Renal pelvis (tissue), 4 donors: ENCODE results near the gene GOSR2. TPM values are rescaled to one million over a fixed set of nuclear protein-coding genes. Genes with fewer than 3 reads are reported as not detected.
A peak's percentile ranks its signal among the peaks of the same experiment; 100 is the strongest.

Source experiments
- DNase-seq: peaks from one replicate; pipeline ENCODE4 v3.0.0-alpha.2; 2013
- polyA plus RNA-seq, 3 donors: library from polyadenylated mRNA; unstranded; fragments of 120-200 nt; gene quantifications; one replicate each; pipeline ENCODE4 v1.2.1, GENCODE V29; 2013; ENCODE audit not compliant: insufficient read length in 3 of 3

Gene GOSR2
- polyA plus RNA-seq, 3 donors, result 56.4 to 66.3 (median 56.6) TPM

GRCh38 chr17:46958041-46958591, 35.2 kb downstream of the GOSR2 start:
- no peak for DNase-seq

- no peak for DNase-seq
Measured at GRCh38 chr17:46960152-46960551, 37.2 kb downstream of the GOSR2 start.

GRCh38 chr17:46962374-46962790, 39.4 kb downstream of the GOSR2 start:
- no peak for DNase-seq

- DNase-seq, result no peak
Measured at GRCh38 chr17:46963571-46963970, 40.6 kb downstream of the GOSR2 start.

- no peak for DNase-seq
Measured at GRCh38 chr17:46964315-46965265, 41.6 kb downstream of the GOSR2 start.

GRCh38 chr17:46968224-46968834, 45.4 kb downstream of the GOSR2 start:
- DNase-seq, result no peak

GRCh38 chr17:46968896-46969295, 45.9 kb downstream of the GOSR2 start:
- no peak for DNase-seq

- no peak for DNase-seq
Measured at GRCh38 chr17:46971647-46972300, 48.8 kb downstream of the GOSR2 start.

- no peak for DNase-seq
Measured at GRCh38 chr17:46972346-46972745, 49.4 kb downstream of the GOSR2 start.

GRCh38 chr17:46974086-46974485, 51.1 kb downstream of the GOSR2 start:
- no peak for DNase-seq

- no peak for DNase-seq
Measured at GRCh38 chr17:46975287-46975686, 52.3 kb downstream of the GOSR2 start.

- DNase-seq, result no peak
Measured at GRCh38 chr17:46976626-46977270, 53.8 kb downstream of the GOSR2 start.

GRCh38 chr17:46977348-46977747, 54.4 kb downstream of the GOSR2 start:
- DNase-seq, result peak; percentile 64

GRCh38 chr17:46977750-46978488, 55.0 kb downstream of the GOSR2 start:
- no peak for DNase-seq

GRCh38 chr17:46978489-46979146, 55.7 kb downstream of the GOSR2 start:
- DNase-seq, result no peak

GRCh38 chr17:46979147-46979863, 56.3 kb downstream of the GOSR2 start, which contains the start of gene RPRML:
Gene RPRML (minus strand): TSS chr17:46979253. CDS start chr17:46979007, 246 bp downstream.
- peak; percentile 23 for DNase-seq

- DNase-seq, result no peak
Measured at GRCh38 chr17:46982577-46982976, 59.6 kb downstream of the GOSR2 start.

GRCh38 chr17:46983782-46984181, 60.8 kb downstream of the GOSR2 start:
- no peak for DNase-seq

GRCh38 chr17:46984341-46984740, 61.4 kb downstream of the GOSR2 start:
- no peak for DNase-seq

- no peak for DNase-seq
Measured at GRCh38 chr17:46984892-46985291, 61.9 kb downstream of the GOSR2 start.
